Activated CD4-positive, CD25-positive, alpha-beta regulatory T cell (primary cell): ENCODE results near the gene AMER3.

Source experiments
- DNase-seq, 4 experiments: peaks; one replicate each; lab custom pipeline; 2025; lab: John Stamatoyannopoulos, UW

The AMER3 gene

DNA sequence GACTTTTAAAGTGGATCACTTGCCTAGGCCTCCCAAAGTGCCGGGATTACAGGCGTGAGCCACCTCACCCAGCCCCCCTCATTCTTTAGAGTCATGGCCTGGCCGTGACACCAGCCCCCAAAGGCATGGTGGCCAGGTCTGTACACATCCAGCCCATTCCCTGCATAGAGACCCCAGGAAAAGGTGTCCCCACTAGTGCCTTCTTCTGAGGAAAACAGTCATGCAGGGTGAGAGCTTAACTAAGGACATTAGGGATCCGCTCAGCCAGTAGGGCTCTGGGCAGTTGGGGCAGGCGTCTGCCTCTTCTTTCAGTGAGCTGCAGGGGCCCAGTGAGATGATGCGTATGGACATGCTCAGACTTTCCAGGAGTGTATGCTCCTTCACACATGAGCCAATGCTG, 5.7 kb upstream of the AMER3 start:
- no peak for DNase-seq

DNA sequence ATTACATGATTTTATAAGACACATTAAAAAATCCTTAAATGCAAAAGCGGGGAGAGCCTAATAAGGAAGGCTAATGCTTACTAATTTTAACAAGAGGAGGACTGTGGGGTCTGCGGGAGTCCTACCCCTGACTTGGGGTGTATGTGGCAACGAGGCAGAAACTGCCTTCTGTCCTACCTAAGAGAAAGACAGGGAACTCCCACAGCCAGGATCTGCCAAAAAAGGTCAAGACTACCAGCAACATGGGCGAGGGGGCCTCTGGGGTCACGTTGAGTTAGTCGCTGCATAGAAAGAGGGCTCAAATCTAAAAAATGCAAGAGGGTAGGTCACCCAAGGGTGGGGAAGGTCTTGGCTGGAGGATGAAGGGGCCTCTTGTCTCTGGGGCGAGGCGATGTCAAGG, 529 bp upstream of the AMER3 start:
- DNase-seq, result no peak

DNA sequence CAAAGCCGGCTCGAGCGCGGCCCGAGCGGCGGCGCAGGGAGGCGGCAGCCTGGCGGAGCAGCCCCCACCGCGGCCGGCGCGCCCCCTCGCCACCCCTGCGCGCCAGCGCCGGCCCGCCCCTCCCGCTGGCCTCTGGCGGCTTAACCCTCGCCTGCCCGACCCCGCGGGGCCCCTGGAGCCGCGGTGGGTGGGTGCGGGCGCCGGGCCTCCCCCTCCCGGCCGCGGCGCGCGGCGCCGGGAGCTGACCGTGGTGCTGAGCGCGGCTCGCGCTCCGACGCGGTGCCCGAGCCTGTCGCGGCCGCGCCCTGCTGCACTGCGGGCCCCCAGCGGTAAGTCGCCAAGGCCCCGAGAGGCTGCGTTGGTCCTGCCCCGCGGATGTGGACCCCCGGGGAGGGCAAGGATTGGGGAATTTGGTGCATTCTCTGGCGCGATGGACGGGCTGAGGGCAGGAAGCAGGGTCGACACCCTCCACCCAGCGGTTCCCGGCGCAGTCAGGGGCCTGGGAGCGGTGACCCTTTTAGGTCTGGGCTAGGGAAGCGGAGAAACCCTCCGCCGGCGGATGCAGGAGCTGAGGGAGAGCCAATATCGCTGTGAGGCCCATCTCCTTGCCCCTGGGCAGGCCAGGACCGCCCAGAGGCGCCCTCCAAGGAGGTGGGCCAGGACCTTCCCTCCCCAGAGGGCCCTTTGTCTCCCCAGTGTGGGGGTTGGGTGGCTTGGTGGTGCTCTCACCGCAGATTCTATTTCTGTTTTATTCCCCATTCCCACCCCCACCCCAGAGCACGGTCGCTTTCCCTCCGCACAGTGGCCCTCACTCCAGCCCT, 923 bp downstream of the AMER3 start:
- no peak for DNase-seq

DNA sequence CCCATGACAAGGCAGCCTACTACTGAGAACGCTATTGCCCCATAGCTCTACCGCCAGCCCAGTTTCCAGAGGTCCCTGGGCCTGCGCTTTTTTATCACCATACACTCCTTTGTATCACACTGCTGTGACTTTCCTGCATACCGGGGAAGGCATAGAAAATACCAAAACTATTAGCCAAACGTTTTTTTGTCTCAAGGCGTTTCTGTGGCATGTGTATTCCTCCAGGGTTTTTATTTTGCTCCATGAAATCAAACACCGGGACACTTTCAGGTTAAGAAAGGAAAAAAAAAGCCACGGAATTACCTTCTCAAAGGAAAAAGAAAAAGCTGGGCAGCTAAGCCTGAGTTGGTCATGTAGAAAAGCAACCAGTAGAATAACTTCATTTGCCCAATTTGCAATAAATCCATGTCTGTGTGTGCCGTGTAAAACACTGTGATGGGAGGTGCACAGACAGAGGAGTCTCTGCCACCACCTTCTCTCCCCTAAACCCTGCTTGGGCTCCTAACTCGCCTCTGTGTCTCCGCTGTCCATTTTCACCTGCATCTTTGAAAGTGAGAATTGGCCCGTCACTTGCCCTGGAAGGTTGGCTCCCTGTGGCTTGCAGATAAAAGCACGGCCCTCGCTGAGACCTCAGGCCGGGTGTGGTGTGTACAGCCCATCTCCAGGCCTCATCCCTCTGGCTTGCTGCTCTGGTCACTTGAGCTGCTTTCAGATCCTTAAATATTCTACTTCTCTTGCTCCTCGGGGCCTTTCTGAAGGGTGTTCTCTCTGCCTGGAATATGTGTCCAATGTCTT, 1.7 kb downstream of the AMER3 start:
- no peak for DNase-seq

DNA sequence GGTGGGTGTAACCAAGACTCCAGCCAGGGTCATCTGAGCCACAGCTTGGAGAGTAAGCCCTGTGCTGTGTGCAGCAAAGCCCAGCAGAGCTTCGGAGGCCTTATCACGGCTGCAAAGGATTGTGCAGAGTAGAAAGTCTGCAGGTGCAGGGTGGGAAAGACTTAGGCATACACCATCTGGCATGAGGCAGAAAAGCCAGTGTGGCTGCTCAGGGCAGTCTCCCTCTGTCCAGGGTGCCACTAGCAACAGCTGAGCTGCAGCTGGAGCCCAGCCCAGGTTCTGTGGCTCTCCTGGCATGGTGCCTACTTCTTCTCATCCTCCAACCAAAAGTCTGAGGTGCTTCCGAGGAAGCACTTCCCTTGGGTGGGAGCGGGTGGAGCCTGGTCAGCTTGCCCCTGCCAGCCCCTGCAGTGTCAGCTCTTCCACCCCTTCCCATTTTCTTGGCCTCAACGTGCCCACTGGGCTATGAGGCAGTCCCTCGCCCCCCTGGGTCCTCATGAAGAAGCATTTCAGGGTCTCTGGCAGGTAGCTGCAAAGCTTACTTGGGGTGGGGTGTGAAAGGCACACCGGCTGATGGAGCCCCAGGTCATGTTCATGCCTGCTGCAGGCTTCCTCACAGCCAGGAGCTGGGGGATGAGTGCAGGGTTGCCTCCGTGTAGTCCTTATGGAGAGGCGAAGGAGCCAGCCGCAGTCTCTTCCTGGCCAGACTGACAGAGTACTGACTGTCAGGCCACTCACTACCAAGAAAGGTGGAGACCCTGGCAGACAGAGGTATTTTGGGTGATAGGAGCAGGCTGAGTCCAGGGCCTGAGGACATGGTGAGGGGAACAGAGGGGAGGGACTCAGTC, 4.8 kb downstream of the AMER3 start:
- DNase-seq, result no peak

DNA sequence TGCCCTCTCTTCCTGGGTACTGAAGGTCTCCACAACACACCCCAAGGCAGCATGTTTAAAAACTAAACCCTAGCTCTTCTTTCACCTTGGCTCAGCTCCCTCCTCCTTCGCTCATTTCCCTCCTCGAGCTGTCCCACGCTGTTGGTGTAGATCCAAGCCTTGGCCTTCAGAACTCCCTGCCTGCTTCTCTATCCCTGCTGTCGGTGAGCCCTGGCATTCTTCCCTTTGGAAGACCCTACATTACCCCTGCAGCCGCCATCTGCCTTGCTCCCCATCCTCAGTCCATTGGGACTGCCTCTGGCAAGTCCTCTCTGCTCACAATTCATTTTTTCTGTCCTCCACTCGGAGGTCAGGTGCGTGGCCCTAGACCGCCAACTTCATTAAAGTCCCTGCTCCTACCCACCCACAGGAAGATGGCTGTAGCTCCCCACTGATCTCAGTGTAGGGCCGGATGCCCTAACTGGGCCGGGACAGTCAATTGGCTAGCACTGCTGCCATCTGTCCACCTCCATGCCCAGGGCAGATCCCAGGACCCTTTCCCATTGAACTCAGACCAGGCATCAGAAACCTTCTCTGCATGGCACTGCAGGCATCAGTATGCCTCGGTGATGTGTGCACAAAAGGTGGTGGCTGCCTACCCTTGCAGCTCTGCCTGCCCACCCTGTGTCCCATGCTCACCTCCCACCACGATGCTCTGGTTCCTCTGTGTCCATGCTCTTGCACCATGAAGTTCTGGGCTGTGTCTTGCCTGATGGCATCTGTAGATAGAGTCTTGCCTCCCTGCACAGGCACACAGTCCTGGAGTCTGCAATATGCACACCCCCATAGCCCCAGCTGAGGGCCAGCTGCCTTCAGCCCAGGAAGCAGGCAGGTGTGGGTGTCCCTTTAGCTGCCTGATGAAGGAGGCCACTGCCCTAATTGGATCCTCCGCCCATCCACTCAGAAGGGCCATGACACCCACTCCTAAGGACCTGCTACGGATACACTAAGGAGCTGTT, 5.7 kb downstream of the AMER3 start:
- DNase-seq, result no peak

DNA sequence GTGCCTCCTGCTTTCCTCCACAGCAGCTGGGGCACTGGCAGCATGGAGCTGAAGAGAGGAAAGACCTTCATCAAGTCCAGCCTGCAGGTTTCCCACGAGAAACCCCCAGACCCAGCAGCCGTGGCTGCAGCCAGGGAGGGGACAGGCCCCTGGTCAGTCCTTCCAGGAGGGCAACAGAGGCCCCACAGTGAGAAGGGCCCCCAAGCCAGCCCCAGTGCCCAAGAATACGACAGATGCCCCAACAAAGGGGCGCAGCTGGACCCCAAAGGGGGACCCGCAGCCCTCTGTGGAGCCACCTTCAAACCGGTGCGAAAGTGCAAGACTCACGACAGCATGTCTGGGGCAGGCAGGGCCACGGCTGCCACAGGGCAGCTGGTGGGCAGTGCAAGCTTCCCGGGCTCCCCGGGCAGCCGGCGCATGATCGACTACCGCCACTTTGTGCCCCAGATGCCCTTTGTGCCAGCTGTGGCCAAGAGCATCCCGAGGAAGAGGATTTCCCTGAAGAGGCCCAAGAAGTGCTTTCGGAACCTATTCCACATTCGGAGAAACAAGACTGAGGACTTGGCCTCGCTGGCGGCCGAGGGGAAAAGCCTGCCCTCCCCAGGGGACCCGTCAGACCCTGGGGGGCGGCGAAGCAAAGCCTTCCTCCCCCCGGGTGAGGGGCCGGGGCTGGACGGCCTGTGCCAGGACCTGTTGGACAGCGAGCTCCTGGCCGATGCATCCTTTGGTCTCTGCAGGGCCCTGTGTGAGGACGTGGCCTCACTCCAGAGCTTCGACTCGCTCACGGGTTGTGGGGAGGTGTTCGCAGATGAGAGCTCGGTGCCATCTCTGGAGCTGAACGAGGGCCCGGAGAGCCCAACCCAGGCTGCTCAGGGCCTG, 6.9 kb downstream of the AMER3 start:
- no peak for DNase-seq

DNA sequence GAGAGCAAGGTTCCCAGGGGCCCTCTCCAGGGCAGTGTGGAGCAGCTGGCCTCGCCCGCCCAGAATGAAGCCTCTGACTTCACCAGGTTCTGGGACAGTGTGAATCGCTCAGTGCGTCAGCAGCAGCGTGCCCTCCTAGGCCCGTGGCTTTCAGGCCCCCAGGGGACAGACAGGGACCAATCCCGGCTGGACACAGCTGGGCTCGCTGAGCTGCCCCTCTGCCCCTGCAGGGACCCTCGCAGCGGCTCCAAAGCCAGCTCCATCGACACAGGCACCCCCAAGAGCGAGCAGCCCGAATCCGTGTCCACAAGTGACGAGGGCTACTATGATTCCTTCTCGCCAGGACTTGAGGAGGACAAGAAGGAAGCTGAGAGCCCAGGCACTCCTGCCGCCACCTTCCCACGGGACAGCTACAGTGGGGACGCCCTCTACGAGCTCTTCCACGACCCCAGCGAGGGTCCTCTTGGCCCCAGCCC, 7.6 kb downstream of the AMER3 start:
- DNase-seq, result no peak

DNA sequence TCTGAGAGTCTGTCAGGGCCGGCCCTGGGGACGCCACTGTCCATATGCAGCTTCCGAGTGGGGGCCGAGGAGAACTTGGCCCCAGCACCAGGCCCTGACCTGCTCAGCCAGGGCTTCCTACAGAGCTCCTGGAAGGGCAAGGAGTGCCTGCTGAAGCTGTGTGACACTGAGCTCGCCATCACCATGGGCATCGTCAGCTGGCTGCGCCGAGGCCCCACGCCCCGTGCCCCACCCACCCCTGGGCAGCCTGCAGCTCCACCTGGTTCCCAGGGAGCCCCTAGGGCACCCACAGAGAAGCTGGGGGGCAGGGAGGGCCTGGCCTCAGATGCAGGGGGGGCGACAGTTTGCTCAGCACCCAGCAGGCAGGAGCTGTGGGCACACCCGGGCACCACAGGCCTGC, 8.1 kb downstream of the AMER3 start:
- no peak for DNase-seq

DNA sequence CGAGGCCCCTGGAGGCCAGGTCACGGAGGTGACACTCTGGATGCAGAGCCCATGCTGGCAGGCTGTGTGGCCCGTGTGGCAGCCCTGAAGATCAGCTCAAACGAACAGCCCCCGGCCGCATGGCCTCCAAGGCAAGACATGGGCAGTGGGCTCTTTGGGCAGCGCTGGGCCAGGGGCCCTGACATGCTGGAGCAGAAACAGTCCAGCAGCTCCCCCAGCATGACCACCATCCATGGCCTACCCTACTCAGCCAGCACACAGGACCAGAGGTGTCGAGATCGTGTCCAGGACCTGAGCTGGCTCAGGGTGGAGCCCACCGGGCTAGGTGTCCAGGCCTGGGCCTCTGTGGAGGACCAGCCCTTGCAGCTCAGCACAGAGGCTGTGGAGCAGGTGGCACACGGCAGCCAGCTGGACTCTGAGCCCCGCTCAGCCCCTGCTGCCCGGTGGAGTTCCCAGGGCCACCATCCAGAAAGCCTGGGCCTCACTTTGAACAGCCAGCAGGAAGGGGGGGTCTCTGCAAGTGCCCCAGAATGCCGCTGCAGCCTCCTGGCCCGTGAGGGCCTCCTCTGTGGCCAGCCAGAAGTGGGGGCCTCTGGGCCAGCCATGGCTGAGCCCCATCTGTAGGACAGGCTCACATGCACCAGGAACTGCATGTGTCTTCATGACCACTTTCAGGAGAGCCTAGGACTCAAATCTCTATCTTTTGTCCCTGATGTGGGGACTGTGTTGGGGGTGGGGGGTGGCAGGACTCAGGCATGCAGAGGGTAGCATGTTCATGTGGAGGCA, 8.9 kb downstream of the AMER3 start:
- no peak for DNase-seq

DNA sequence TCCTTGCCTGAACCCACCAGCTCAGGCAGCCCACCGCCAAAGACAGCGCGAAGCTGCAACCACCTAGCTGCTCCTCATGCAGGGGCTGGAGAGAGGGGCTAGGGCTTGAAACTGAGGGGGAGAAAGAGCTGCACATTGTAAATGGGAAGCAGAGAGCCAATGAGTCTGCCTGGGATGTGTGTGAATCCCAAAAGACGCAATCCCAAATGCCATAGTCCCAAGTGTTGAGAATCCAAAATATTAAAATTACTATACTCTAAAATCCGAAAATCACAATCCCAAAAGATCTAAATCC, 9.4 kb downstream of the AMER3 start:
- DNase-seq, result no peak

DNA sequence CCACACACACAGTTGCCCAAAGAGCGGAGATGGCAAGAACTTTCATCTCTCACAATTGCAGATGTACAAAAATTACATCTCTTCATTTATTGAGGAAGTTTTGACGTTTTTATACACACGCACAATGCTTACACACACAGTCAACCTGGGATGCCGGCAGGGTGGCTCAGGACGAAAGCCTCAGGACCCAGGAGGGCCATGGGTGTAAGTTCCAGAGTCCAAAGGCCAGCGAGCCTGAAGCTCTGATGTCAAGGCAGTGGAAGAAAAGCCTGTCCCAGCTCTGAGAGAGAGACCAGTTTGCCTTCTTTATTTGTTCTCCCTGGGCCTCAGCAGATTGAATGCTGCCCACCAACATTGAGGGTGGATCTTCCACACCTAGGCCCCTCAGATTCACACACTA, 10.1 kb downstream of the AMER3 start:
- no peak for DNase-seq

DNA sequence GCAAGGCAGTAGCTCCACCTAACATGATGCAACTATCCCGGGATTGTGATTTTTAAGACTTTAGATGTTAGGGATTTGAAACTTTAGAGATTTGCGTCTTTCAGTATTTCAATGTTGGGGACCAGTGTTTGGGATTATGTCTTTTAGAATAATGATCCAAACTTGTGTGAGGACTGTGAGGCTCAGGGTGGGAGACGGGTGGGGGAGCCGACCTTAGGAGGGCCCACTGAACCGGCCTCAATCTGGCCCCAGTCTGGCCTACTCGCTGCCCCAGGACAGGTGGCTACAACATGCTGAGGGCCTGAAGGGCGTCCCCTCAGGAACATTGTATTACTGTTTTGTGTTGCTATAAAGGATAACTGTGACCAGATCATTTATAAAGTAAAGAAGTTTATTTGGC, 10.7 kb downstream of the AMER3 start:
- DNase-seq, result no peak

DNA sequence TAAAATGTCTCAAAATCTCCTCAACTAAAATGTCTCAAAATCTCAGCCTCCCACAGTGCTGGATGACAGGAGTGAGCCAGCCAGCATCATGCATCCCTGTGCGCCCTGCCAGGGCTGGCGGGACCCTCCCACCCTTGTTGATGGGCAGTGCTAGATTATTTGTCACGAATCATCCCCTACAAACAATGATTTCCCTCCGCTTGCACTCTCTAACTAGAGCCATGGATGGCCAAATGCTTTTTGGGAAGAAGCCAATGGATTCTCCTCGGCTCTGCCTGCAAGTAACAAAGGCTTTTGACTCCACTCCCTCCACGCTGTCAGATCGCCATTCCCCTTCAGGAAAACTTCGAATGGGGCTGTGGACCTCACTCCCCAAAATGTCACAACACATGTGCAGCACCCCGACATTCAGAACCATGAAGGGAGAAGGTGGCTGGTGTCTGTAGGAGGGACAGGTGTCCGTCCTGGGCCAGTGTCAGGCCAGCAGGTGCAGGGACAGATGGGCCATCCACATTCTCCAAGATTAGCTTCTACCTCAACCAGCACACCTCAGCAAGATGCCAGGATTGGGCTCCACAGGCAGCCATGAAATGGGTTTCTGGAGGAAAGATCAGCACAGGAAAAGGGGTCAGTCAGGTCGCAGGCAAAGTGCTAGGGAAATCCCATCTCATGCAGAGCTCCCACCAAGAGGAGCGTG, 11.5 kb downstream of the AMER3 start:
- DNase-seq, result no peak

DNA sequence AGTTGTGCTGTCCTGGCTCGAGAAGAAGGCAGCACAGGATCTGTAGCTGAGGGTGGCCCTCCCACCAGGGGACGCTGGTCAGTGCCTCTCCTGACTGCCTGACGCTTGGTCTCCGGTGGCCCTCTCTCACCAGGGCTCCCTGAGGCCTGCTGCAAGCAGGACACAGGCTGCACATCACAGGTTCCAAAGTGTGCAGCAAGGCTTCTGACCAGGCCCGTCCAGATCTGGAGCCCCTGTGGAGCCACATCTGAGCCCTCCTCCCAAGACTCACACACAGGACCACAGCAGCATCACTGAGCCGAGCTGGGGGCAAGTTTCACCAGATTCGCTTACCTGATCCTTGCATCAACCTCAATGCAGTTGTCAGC, 12.1 kb downstream of the AMER3 start:
- DNase-seq, result no peak

DNA sequence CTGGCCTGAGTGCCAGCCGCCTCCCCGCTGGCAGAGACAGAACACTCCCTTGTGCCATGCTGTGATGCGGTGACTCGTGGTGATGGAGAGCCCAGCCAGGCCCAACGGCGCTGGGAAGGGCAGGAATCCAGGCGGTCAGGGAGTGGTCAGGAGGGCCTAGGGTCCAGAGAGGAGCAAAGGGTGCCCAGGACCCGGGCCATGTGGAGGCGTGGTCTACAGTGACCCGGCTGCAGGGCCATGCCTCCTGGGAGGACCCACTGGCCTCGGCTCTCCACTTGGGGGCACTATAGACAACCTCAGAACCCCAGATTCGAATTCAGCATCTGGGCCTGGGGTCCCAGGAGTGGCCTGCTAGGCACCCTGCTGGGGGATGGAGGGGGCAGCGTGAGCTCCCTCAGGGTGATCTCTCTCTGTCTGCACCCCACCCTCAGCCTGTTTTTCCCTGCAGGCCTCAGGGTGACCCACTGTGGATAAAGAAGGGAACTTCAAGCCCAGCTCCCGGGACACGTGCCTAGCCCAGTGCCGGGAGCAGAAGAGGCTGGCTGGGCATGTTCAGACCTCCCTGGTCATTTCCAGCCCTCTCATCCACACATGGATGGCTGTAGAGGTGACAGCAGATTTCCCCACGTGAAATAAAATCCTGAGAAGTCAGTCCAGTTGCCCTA, 13.0 kb downstream of the AMER3 start:
- DNase-seq, result no peak

DNA sequence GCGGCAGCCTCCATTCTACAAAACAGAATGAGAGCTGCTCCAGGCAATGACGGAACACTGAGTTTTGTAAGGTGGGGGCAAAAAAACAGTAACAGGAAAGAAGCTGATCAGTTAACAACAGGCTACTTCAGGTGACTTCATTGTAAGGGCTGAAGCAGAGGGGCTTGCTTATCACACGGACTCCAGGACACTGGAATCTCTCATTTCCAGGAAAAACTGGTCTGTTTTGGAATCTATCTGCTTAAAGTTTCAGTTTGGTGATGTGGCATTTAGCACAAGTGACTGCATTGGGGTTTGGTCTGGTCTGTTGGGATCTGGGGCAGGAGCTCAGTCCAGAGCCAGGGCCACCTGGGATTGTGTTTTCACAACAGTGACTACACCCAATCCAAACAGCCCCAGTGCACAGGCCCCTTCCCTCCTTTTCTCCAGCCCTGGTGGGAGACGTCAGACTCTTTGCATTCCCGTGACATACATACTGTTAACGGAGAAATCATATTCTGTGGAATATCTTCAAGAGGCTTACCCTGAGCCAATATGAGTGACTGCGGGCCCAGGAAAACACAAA, 14.1 kb downstream of the AMER3 start:
- DNase-seq, result no peak

DNA sequence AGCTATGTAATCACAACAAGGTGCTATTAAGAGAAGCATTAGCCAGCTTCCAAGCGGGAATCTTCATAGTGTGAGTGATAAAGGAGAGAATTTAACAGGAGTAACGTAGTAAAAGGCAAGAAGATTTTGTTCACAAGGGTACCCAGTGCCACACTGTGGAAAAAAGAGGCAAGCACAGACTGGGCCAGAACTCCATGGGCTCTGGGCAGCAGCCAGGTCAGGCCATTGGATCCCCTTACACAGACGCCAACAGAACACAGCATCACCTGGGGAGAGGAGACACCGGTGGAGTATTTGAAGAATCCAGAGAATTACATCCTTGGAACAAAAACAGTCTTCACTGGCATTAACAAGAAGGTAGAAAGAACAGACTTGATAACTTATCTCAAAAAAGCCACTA, 21.2 kb downstream of the AMER3 start:
- no peak for DNase-seq
